HG03108 (cell line): ENCODE data around the gene NDUFB5.
"Not testable (repeated sequence)": the region's sequence is repeated elsewhere in the genome, so short reads cannot be mapped to it uniquely, and the experiment has no call there.

Source experiments
- ATAC-seq: cut with Tn5 transposase; IDR thresholded peaks from one replicate; pipeline ENCODE4 v1.9.1; 2021; ENCODE audit warnings: moderate library complexity; ENCODE audit not compliant: unreplicated experiment

The NDUFB5 gene

GRCh38 chr3:179630753-179631451 lies 26.3 kb downstream of the NDUFB5 start:
- ATAC-seq = no peak

- no peak for ATAC-seq
These were observed 35.9 kb downstream of the NDUFB5 start for GRCh38 chr3:179640469-179640868.

GRCh38 chr3:179642871-179643270 lies 38.3 kb downstream of the NDUFB5 start:
- no peak for ATAC-seq

GRCh38 chr3:179643837-179644236 lies 39.2 kb downstream of the NDUFB5 start:
- not testable (repeated sequence) for ATAC-seq

GRCh38 chr3:179646177-179646576 lies 41.6 kb downstream of the NDUFB5 start:
- no peak for ATAC-seq

- ATAC-seq = no peak
These were observed 47.3 kb downstream of the NDUFB5 start for GRCh38 chr3:179651687-179652446.

- peak; percentile 44 for ATAC-seq
These were observed 48.0 kb downstream of the NDUFB5 start, which contains the start of gene USP13 for GRCh38 chr3:179652447-179653095. USP13 (plus strand) TSS chr3:179653040; CDS start chr3:179653226, 186 bp downstream.

GRCh38 chr3:179653096-179653797 lies 48.7 kb downstream of the NDUFB5 start:
- peak; percentile 54 for ATAC-seq

- ATAC-seq = no peak
These were observed 50.6 kb downstream of the NDUFB5 start for GRCh38 chr3:179655236-179655635.

GRCh38 chr3:179658606-179659005 lies 54.0 kb downstream of the NDUFB5 start:
- ATAC-seq = no peak

- ATAC-seq = no peak
These were observed 56.3 kb downstream of the NDUFB5 start for GRCh38 chr3:179660872-179661271.

- ATAC-seq = no peak
These were observed 57.2 kb downstream of the NDUFB5 start for GRCh38 chr3:179661777-179662176.

GRCh38 chr3:179663093-179663492 lies 58.5 kb downstream of the NDUFB5 start:
- ATAC-seq = no peak

- ATAC-seq = no peak
These were observed 61.4 kb downstream of the NDUFB5 start for GRCh38 chr3:179666030-179666429.

- no peak for ATAC-seq
These were observed 61.9 kb downstream of the NDUFB5 start for GRCh38 chr3:179666436-179667035.

GRCh38 chr3:179668429-179668828 lies 63.8 kb downstream of the NDUFB5 start:
- ATAC-seq = no peak

- ATAC-seq = no peak
These were observed 65.7 kb downstream of the NDUFB5 start for GRCh38 chr3:179670311-179670710.

GRCh38 chr3:179671309-179671708 lies 66.7 kb downstream of the NDUFB5 start:
- no peak for ATAC-seq

- ATAC-seq = no peak
These were observed 67.2 kb downstream of the NDUFB5 start for GRCh38 chr3:179671747-179672242.

GRCh38 chr3:179672918-179673317 lies 68.3 kb downstream of the NDUFB5 start:
- ATAC-seq = no peak

- no peak for ATAC-seq
These were observed 68.9 kb downstream of the NDUFB5 start for GRCh38 chr3:179673523-179673922.
